C4-2B (cell line): ENCODE measurements around the gene DLGAP1.

Experiments
- CTCF ChIP-seq: fragments of 450-650 bp; conservative IDR thresholded peaks from 2 replicates; pipeline ENCODE4 v1.5.1; 2017; ENCODE audit warnings: mild to moderate bottlenecking
- ZFX ChIP-seq: fragments of 450-650 bp; IDR thresholded peaks from 2 replicates; pipeline ENCODE4 v1.6.1; 2017

- TF ChIP-seq CTCF = no peak
- TF ChIP-seq ZFX = no peak
Measured at GRCh38 chr18:3784949-3785348, 670.2 kb downstream of the DLGAP1 start.
